ENCODE measurements around the gene DUSP5. TPM values are rescaled to one million over a fixed set of nuclear protein-coding genes. Genes with fewer than 3 reads are reported as not detected.

Gene DUSP5
- total RNA-seq, 1 donor from 2014 or later = 2.4 TPM

DNA sequence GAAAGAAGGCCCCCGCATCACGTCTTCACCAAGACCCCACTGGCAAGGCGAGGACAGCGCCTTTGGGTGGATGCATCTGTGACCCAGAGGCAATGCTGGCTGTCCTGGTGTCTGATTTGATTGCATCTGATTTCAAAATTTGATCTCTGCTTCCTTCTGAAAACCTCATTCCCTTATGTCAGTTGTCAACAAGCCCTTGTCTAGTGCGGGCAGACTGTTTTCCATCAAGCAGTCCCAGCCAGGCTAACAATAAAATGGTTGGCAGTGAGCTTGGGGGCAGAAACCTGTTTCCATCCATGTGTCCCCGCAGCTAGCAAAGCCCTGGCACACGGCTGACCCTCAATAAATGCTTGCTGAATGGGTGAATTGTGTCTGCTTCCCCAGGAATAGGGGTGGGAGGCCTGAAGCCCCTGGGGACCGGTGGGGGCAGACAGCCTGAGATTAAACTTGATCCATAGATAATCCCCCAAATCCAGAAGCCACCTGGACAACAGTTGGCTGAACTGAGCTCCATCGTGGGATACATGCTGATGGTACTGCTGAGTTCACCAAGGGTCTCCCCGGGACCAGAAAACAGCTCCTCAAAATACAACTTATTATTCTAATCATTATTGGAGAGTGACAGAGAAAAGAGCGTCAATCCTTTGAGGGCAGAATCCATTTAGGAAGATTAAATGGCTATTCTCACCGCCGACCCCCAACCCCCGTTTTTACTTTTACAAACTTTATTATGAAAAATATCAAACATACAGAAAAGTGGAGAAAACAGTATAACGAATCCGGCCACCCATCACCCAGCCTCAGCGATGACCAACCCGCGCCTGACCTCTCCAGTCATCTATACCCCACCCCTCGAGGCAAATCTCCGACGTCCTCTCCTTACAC, 912 bp upstream of the DUSP5 start:
- peaks cover 3% of the 10 kb centered on the region for H3K9me3 Mint-ChIP-seq (ENCODE audit: unreplicated experiment)
- H3K27me3 Mint-ChIP-seq (ENCODE audit: unreplicated experiment) = peaks cover 16% of the 10 kb centered on the region
- TF ChIP-seq, protein P1, sequence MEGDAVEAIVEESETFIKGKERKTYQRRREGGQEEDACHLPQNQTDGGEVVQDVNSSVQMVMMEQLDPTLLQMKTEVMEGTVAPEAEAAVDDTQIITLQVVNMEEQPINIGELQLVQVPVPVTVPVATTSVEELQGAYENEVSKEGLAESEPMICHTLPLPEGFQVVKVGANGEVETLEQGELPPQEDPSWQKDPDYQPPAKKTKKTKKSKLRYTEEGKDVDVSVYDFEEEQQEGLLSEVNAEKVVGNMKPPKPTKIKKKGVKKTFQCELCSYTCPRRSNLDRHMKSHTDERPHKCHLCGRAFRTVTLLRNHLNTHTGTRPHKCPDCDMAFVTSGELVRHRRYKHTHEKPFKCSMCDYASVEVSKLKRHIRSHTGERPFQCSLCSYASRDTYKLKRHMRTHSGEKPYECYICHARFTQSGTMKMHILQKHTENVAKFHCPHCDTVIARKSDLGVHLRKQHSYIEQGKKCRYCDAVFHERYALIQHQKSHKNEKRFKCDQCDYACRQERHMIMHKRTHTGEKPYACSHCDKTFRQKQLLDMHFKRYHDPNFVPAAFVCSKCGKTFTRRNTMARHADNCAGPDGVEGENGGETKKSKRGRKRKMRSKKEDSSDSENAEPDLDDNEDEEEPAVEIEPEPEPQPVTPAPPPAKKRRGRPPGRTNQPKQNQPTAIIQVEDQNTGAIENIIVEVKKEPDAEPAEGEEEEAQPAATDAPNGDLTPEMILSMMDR (IDR thresholded peaks at IDR 0.05; ENCODE audit: partially characterized antibody, unreplicated experiment) = no peak
- peaks cover 30% of the 10 kb centered on the region for H3K4me1 Mint-ChIP-seq (ENCODE audit: low read depth, unreplicated experiment)
- no peak for DNase-seq
- H3K4me3 Mint-ChIP-seq (ENCODE audit: unreplicated experiment) = peak overlapping the region; percentile 84
- H3K36me3 Mint-ChIP-seq (ENCODE audit: unreplicated experiment) = no peaks in the 10 kb centered on the region
- H3K27ac Mint-ChIP-seq (ENCODE audit: unreplicated experiment) = peak overlapping the region; percentile 22

DNA sequence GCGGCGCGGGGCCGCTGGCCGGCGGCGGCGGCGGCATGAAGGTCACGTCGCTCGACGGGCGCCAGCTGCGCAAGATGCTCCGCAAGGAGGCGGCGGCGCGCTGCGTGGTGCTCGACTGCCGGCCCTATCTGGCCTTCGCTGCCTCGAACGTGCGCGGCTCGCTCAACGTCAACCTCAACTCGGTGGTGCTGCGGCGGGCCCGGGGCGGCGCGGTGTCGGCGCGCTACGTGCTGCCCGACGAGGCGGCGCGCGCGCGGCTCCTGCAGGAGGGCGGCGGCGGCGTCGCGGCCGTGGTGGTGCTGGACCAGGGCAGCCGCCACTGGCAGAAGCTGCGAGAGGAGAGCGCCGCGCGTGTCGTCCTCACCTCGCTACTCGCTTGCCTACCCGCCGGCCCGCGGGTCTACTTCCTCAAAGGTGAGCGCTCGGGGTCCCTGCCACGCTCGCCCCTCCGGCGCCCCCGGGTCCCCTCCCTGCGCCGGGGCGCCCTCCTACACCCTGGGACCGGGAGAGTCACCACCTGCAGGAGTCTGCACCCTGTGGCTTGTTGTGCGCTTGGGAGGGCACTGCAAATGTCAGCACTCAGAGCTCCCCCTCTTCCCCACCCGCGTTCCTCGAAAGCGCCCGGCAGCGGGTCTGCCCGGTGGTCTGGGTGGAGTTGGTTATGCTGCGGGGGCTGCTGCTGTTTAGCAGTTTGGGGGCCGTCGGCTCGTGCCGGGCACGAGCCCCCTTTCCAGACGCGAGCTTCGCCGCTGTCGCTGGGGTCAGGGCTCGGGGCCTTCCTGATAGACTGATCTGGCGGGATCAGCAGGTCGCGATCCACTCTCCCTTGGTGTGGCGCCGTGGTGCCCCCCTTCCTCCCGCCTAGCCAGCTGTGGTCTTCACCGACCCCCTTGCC, 627 bp downstream of the DUSP5 start:
- Mint-ChIP-seq H3K27me3 (ENCODE audit: unreplicated experiment) (peaks cover 16% of the 10 kb centered on the region), H3K4me1 (ENCODE audit: low read depth, unreplicated experiment) (peaks cover 43% of the 10 kb centered on the region), H3K9me3 (ENCODE audit: unreplicated experiment) (peaks cover 3% of the 10 kb centered on the region), H3K27ac (ENCODE audit: unreplicated experiment) (peak overlapping the region; percentile 8), H3K36me3 (ENCODE audit: unreplicated experiment) (no peaks in the 10 kb centered on the region), H3K4me3 (ENCODE audit: unreplicated experiment) (peak overlapping the region; percentile 86)
- TF ChIP-seq, protein P1 (IDR thresholded peaks at IDR 0.05; ENCODE audit: partially characterized antibody, unreplicated experiment) = no peak
- DNase-seq = peak; percentile 66

DNA sequence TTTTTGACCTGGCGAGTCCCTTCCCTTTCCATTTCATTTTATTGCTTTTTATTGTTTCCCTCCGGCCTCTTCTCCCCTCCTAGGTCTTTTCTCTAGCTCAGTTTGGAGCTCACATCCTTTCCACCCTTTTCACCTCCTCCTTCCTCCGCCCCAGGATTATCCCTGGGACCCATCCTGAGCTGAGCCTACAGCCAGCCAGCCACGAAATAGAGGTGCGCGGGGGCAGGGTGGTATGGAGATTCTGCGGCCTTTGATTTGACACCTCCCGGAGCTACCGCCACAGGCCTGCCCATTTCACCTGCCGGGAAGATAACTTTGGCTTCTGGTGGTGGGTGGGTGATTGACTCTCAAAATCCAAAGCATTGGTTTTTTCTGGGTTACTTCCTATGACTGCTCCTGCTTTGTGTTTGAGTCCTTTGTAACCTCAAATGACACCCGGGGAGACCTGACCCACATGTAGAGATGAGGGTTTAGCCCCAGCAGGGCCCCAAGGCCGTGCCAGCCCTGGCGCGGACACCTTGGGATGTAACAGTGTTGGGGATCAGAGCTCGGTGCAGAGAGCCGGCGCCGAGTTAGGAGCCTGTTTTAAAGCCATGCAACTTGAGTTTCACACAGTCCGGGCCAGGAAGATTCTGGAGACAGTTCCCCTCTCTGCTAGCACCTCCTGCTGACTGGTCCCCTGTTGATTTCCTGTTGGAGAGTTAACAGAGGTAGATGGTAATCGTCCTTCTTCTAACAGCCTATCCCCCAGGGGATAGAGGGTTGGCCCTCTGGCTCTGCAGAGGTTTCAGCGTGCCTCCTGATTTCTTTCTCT, 1.5 kb downstream of the DUSP5 start:
- H3K36me3 Mint-ChIP-seq (ENCODE audit: unreplicated experiment) = no peaks in the 10 kb centered on the region
- H3K4me1 Mint-ChIP-seq (ENCODE audit: low read depth, unreplicated experiment) = peaks cover 48% of the 10 kb centered on the region
- H3K27me3 Mint-ChIP-seq (ENCODE audit: unreplicated experiment) = peaks cover 15% of the 10 kb centered on the region
- DNase-seq = no peak
- H3K4me3 Mint-ChIP-seq (ENCODE audit: unreplicated experiment) = peak overlapping the region; percentile 86
- H3K27ac Mint-ChIP-seq (ENCODE audit: unreplicated experiment) = peak overlapping the region; percentile 8
- peaks cover 3% of the 10 kb centered on the region for H3K9me3 Mint-ChIP-seq (ENCODE audit: unreplicated experiment)
- TF ChIP-seq, protein P1 (IDR thresholded peaks at IDR 0.05; ENCODE audit: partially characterized antibody, unreplicated experiment) = no peak

DNA sequence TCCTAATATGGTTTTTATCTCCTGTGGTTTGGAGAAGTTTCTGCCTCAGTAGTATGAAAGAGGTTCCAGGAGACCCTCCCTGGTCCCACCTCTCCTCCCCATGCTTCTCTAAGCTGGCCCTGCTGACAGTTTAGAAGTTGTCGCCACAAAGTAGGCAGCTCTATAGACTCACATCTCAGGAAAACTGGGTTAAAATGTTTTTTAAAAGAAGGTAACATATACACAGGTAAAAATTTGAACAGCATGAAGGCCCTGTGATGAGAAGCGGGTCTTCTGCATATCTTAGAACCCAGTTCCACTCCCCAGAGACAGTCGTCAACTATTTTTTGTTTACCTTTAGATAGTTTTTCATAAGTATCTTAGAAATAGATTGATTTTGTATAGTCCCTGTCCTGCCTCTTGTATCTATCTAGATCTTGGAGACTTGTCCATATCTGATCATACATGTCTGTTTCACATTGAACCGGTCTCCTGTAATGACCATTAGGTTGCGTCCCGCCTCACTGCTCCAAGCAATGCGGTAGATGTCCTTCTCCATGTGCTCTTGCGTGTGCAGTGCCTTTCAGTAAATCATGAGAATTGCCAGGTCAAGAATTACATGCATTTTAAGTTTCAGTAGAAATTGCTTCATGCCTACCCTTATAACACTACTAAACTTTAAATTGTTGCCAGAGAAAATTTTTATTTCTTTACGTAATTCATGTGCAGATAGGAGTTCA, 2.2 kb downstream of the DUSP5 start:
- DNase-seq = no peak
- peaks cover 13% of the 10 kb centered on the region for H3K27me3 Mint-ChIP-seq (ENCODE audit: unreplicated experiment)
- peaks cover 3% of the 10 kb centered on the region for H3K9me3 Mint-ChIP-seq (ENCODE audit: unreplicated experiment)
- H3K4me3 Mint-ChIP-seq (ENCODE audit: unreplicated experiment) = peak overlapping the region; percentile 86
- peaks cover 48% of the 10 kb centered on the region for H3K4me1 Mint-ChIP-seq (ENCODE audit: low read depth, unreplicated experiment)
- TF ChIP-seq, protein P1 (IDR thresholded peaks at IDR 0.05; ENCODE audit: partially characterized antibody, unreplicated experiment) = no peak
- H3K27ac Mint-ChIP-seq (ENCODE audit: unreplicated experiment) = no peak overlapping the region
- no peaks in the 10 kb centered on the region for H3K36me3 Mint-ChIP-seq (ENCODE audit: unreplicated experiment)
